Glomerular visceral epithelial cell (primary cell): Measurements from ENCODE around the gene CD247.

Experiments
- DNase-seq: peaks from one replicate; pipeline ENCODE4 v3.0.0-alpha.2; 2016; ENCODE audit errors: extremely low spot score

CD247 gene

GRCh38 chr1:167413328-167413727 is 105.0 kb downstream of the CD247 start:
- DNase-seq: no peak

- DNase-seq: no peak
Measured at GRCh38 chr1:167412920-167413319, 105.4 kb downstream of the CD247 start.

- no peak for DNase-seq
Measured at GRCh38 chr1:167412072-167412471, 106.3 kb downstream of the CD247 start.

- DNase-seq: no peak
Measured at GRCh38 chr1:167409183-167409582, 109.1 kb downstream of the CD247 start.

DNA sequence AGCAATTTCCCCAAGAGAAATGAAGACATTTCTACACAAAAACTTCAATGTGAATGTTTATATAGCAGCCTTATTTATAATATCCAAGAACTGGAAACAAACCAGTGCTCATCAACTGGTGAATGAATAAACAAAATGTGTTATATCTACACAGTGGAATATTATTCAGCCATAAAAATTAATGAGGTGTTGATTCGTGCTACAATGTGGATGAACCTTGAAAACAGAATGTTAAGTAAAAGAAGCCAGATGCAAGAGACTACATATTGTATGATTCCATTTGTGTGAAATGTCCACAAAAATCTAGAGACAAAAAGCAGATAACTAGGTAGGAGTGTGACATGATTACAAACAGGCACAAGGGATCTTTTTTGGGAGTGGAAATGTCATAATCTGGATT is 110.0 kb downstream of the CD247 start:
- no peak for DNase-seq

DNA sequence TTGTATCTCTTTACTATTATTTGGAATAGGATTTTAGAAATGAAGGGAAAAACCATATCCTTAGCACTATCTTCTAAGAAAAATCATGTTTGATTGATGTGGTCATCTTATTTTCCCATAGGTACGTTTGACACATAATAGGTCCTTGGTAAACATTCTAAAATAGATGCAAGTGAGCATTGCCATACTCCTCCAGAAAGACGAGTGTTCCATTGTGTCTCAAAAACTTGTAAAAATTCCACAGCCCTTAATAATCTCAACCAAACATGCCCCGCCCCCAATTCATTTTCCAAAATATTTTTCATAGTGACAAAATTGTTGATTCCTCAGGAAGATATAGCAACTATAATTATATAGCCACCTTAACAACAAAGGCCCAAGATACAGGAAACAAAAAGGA is 113.4 kb downstream of the CD247 start:
- DNase-seq: no peak

GRCh38 chr1:167404161-167404888 is 114.0 kb downstream of the CD247 start:
- DNase-seq: no peak

DNA sequence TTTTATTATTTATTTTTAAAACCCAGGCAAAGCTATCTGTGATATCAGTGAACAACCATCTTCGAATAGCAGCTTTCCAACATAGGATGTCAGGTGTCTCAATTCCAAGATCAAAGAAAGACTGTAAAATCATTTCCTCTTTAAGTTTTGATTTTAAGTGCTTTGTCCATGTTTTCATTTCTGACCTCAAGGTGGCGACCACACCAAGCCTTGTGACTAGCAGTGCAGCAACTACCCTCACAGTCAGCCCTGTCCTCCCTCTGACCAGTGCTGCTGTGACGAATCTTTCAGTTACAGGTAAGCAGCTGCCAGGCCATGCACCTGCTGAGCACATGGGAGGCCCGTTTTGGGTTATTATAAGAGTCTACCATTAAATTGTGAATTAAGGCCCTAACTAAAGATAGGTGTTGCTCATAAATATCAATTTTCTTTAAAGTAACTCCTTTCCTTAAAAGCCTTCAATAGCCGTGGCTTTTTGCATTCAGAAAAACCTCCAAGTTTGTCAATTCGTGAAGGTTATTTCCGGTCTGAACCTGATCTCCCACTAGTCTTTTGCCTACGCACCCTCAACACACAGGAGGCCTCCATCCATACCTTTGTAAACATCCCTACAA is 117.0 kb downstream of the CD247 start:
- peak; percentile 51 for DNase-seq

- DNase-seq: no peak
Measured at GRCh38 chr1:167400359-167400953, 117.9 kb downstream of the CD247 start.

GRCh38 chr1:167392200-167392696 is 126.1 kb downstream of the CD247 start:
- DNase-seq: no peak

DNA sequence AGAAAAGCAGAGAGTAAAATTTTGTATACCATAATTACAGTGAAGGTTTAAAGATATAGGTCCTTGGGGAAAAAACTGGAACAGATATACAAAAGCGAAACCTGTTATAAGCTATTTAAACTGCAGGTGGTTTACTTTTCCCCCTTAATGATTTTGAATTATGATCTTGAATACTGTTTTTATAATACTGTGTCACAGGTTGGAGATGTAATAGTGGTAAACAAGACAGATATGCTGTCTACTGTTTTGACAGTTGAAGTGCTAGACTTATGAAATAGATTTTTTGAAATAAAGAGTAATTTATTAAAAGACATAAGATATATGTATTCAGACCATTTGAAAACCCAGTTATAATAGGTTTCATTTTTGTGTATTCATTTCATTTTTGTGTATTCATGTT is 129.4 kb downstream of the CD247 start:
- DNase-seq: no peak

DNA sequence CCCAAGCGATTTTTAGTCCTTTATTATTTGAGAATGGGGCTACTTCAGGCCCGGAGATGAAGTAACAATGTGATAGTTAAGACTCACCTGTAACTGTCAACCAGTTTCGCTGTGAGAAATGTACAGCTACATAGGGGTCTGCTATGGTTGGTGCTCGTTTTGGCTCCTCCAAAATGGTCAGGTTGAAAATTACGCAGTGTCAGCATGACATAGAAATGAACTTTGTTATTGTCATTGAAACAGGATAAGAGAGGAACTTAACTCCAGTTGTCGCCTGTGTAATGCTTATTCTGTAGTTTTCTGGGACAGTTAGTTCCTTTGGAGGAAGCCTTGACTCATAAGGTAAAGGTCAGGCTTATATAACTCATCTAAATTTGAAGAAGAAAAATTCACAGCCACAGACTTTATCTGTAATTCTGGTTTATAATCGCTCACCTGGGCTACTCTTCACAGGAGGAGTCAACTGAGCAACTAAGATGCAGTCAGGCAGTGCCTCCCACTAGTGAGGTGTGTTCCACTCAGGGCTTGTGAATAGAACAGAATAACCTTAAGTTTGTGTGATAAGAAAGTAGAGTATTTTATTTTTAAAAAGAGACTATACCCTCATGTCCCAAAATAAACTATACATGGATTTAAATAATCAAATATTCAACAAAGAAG is 130.9 kb downstream of the CD247 start:
- no peak for DNase-seq
